PC-9 (cell line): Measurements from ENCODE around the gene RGS7.

ENCODE experiments used
- CTCF ChIP-seq: fragments of 200-600 bp; sonication (generic); conservative IDR thresholded peaks from 2 replicates; pipeline ENCODE4 v1.6.1; 2017; ENCODE audit warnings: mixed run types, antibody characterized with exemption, mild to moderate bottlenecking, moderate library complexity
- EZH2 ChIP-seq: fragments of 200-600 bp; sonication (generic); IDR thresholded peaks from 2 replicates; pipeline ENCODE4 v1.8.0; 2017; ENCODE audit warnings: antibody characterized with exemption, low read depth

GRCh38 chr1:241263346-241263745 lies 93.7 kb downstream of the RGS7 start:
- no peak for TF ChIP-seq CTCF
- TF ChIP-seq EZH2: no peak
